NCI-H1417 treated with DMSO at 0.1 percent for 48 hours (cell line): ENCODE data around the gene SEMA3D.

Source experiments
- DNase-seq: peaks from one replicate; lab custom pipeline; 2025; lab: John Stamatoyannopoulos, UW

SEMA3D gene

DNA sequence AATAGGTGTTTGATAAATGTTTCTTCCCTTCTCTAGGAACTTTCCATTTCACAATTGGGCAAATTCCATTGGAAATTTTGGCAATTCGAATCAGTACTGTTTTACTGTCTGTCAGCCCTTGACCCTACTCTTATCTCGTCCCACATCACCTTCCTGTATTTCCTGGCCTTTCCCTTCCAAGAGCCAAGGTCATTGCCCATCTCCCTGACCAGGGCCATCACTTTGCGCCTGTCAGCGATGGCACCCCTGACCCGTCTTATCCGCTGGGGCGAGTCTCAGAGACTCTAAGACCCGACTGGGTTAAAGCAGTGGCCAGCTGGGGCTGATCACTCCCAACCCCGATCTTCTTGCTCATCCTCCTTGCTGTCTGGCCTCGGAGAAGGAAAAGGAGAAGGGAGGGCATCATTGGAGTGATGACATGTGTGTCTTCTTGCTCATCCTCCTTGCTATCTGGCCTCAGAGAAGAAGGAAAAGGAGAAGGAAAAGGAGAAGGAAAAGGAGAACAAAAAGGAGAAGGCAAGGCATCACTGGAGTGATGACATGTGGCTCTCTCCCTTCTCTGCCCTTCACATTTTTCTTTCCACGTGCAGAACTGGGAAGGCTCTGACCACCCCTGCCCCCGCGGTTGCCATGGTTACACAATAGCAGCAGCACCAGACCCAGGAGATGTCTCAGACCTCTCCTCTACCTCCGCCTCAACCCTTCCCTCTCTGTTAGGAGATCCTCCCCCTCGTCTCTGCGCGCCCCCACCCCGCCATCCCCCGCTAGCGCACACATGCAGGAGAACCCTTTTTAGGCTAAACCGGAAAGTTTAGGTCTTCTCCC, 2.0 kb downstream of the SEMA3D start:
- no peak for DNase-seq

DNA sequence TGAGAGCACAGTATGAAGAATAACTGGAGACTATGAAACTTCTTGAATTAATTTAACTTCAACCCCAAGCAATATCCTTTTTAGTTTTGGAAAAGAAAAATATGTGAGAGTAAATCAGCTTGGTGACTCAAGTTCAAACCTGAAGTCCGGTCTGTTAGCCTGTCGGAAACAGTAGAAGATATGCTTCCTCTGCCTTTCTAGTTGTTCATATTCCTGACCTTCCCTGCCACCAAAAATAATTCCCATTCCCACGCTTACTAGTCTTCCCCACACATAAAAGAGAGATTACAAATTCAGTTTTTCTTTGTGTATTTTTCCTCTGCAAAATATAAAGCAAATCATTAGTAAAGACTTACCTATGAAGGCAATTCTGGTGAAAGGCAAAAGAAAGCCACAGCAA, 3.6 kb downstream of the SEMA3D start:
- no peak for DNase-seq

DNA sequence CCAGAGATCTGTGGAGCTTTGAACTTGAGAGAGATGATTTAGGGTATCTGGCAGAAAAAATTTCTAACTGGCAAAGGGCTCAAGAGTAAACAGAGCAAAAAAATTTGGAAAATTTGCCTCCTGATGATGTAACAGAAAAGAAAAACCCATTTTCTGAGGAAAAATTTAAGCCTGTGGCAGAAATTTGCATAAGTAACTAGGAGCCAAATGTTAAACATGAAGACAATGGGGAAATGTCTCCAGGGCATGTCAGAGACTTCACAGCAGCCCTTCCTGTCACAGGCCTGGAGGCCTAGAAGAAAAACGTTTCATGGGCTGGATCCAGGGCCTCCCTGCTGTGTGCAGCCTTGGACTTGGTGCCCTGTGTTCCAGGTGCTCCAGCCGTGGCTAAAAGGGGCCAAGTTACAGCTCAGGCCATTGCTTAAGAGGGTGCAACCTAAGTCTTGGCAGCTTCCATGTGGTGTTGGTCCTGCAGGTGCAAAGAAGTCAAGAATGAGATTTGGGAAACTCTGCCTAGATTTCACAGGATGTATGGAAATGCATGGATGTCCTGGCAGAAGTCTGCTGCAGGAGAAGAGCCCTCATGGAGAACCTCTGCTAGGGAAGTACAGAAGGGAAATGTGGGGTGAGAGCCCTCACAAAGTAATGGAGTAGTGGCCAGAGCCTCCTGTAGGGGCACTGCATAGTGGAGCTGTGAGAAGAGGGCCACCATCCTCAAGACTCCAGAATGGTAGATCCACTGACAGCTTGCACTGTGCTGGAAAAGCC, 8.1 kb downstream of the SEMA3D start:
- no peak for DNase-seq

DNA sequence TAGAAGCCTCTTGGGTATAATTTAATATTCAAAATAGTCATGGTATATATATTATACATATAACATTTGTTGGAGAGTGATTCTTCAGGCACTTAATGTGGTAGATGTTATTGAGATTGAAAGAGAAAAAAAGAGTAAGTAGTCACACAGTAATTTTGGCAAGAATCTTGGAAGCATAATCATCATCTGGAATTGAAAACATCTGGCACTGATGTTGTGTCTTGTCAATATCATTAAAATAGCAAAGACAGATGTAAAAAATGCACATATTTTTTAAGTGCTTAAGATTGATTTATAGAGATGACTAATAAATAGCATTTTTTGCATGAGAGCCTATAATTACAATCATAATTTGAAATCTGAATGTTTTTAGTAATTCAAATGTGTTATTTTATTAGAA, 9.5 kb downstream of the SEMA3D start:
- DNase-seq = no peak

DNA sequence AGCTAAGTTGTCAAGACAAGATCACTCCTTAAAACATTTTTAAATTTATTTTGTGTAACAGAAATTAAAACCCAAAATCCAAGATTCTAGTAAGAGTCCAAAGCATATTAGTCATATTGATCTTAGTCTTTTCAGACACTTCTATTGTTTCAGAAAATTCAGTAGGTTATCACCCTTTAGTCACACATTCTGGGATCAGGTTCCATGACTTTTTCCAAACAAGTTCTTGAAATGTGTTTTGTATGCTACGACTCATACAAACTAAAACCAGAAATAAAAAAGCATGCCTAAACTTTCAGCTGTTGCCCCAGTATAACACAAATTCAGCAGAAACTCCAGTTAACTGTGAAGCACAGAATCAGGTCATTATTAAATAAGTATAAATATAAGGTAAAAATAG, 10.7 kb downstream of the SEMA3D start:
- no peak for DNase-seq

DNA sequence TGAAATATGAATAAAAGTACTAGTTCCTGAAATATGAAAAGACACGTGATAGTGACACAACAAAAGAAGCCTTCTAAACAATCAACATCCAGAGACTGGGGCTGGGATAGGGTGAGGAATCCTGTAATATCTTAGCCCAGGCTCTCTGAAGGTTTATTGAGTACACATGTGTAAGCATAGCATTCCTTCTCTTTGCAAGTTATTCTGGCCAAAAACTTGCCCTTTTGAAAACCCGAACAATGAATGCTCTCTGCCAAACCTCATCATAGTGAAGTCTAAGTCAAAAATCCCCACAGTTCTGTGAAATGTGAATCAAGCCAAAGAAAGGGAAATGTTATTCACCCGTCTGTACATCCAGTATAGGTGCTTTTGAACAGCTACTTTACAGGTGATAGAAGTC, 11.6 kb downstream of the SEMA3D start:
- DNase-seq = no peak

DNA sequence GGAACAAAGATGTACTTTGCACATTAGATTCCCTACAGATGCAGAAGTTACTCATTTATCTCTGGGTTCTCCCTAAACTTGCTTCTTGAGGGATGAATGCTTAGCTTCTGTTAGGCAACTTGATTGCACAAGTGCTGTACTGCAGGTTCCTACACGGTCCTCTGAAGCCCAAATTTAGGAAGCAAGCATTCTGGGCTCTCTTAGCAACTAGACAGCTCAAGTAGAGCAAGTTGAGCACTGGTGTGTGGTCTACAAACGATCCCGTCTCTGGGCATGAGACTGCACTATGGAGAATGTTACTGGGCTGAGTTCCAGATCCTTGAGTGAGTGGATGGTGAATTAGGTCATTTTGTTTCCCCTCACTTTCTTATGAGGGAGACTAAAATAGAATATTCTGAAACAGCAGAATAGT, 14.3 kb downstream of the SEMA3D start:
- DNase-seq = no peak

DNA sequence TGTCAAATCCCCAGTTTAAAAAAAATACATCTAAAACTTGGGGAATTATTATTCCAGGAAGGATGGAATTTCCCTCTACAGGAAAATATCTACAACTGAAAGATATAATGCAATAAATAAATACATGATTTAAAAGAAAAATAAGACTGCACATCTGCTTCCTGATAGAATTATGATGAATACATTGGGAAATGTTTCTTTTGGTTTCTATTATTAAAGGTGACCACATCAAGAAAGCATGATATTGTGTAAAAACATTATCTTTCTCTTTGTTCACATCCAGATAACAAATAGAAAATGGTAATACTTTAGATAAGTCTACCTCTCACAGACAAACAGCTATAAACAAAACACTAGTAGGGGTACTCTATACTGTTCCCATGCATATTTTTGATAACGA, 19.2 kb downstream of the SEMA3D start:
- no peak for DNase-seq

DNA sequence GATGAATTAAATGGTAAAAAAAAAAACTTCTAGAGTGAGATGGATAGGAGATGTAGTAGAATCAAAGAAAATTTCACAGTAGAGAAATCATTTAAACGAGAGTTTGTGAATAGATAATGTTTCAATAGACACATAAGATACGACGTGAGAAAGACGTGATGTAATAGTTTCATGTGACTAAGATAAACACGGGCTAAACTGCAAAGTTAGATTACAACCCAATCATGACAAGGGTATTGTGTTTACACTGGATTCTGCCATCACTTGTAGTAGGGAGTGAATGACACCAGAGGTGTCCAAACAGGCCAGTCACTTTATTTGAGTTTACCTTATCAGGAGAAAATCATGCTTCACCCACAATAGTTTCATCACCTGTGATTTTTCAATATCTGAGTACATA, 21.6 kb downstream of the SEMA3D start:
- DNase-seq = no peak

DNA sequence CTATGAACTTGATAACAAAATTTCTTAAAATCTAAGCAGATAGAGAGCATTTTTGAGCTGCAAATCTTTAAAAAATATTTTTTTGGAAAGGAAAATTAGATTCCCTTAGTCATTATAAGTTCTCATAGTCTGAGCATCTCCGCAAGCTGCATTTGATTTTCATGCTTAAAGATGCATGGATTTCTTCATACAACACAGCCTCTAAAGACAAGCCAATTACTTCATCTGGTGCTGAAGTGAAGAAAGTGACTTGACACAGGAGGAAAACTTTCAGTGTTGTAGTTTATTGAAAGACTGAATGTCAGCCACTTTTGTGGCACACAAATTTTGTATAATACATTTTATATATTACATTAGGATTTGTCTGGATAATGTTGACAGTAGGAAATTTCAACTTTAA, 22.5 kb downstream of the SEMA3D start:
- DNase-seq = no peak

DNA sequence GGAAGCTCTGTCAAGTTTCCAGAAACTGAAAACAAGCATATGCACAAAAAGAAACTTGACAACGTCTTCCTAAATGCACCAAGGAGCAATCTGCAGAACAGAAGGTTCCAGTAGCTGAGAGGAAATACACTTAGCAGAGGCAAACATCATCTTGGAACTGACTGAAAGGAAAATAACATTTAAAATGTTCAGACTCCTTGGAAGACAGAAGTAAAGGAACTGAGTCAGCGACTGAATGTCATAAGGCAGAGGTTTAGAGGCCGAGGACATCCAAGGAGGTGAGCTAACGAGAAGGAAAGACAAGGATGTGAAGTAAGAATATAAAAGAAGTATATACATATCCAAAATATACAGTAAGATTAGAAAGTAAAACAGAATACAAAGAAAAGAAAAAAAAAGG, 24.1 kb downstream of the SEMA3D start:
- DNase-seq = no peak

DNA sequence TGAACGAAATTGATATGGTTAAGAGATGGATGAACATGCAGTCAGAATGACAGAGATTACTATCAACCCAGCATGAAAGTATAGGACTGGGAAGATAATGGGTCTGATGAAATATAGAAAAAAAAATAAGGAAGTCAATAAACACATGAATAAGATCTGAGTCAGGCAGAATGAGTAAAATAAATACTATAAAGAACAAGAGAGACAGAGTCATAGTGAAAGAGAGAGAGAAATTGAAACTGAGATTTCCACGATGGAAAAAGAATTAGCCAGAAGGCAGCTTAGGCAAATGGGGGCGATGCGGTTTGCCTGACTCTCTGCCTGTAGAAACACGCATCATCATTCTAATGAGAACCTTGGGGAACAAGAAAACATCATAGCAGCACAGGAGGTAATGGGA, 26.6 kb downstream of the SEMA3D start:
- no peak for DNase-seq

DNA sequence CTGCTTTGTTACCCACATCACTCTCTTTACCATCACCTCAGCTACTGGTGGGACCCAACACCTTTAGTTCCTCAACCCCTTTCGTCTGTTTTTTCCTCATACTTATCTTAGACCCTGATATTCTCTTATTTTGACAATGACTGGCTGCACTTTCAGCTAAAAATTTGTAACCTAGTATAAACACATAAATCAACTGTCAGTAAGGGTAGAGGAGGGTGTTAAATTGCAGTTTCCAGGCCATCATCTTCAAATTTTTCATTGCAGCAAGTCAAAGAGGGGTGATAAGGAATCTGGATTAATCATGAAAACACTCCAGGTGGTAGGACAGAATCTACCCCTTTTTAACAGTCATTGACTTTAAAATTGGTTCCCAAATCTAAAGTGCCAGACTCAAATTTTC, 27.9 kb downstream of the SEMA3D start:
- DNase-seq = no peak

DNA sequence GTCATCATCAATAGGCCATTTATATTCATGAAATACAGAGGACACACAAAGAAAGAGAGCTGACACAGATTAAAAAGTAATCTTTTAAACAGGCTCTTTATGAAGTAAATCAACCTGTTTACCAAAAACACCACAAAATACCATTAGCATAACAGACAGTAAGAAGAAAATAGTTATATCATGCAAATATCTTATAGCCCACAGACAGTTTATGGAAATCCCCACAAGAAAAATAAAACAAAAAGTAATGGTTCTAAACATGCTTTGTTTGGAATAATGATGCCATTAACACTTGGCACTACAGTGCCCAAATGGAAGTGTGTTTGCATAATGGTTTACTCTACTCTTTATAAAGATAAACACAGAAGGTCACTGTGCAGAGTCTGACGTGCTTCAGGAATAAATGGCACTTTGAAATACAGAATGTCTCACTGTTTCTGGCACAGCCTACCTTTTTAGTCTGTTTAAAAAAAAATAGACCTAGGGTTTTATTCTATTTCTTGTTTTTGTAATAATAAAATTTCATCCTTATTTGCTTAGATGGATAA, 30.1 kb downstream of the SEMA3D start:
- DNase-seq = no peak

DNA sequence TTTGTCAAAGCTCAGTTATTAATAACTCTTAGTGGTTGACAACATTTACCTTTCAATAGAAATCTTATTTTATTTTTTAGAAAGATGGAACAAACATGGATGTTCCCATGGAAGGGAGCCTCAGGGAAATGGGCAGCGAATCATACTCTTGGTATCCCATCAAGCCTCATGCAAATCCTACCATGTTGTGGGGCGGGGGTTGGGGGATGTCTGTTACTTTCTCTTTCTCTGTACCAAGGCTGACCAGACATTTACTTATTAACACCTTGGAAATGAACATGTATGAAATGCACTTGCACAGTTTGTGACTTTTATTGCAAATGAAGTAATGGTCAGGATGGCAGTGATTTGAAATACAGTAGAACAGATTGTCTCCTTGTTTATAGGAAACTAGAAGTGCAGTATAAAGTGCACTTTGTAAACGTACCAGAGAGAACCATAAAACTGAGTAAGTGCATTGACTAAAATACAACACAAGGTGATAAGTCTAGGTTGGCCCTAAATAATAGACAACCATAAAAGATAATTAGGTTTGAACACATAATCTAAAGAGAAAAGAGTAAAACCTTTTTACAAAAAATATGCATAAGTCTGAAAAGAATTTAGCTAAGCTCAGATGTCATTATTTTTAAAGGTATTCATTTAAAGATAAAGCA, 32.4 kb downstream of the SEMA3D start:
- DNase-seq = no peak

DNA sequence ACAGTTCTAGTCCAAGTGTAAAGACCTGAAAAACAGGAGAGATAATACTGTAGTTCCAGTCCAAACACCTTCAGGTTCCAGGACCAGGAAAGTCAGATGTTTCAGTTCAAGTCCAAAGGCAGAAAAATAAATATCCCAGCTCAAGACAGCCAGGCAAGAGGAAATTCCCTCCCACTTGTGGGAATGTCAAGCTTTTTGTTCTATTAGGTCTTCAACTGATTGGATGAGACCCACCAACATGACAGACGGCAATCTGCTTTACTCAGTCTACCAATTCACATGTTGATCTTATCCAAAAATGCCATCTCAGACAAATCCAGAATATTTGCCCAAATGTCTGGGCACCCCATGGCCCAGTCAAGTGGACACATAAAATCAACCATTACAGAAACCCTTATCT, 33.1 kb downstream of the SEMA3D start:
- DNase-seq = no peak

DNA sequence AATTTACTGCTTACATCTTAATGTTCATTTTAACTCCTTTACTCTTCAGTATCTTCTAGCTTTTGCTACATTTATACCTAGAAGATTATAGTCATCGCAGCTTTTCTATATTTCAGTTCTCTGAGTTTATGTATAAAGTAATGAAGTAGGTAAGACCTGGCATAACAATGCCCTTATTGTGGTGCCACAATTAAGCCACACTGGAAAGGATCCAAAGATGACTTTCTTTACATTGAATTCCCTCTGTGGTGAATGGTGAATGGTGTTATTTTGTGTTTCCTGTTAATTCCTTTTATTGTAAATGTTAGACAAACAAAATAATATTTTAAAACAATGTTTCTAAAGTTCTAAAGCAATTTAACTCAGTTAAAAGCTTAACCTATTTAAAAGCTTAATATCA, 36.2 kb downstream of the SEMA3D start:
- no peak for DNase-seq

DNA sequence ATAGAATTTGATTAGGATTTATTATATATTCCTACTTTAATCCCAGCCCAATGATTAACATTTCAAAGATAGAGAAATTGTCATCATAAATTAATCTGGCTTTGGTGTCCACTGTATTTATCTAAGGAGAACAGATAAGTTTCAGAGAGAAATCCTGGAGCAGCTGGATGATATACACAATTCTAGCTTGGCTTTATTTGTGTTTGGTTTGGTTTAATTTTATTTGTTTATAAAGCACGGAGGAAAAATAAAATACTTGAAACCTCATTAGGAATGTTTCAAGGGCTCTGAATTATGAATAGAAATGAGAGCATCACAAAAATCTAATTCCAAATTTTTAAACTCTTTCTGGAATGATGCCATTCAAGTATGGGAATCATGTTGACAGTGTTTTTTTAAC, 42.1 kb downstream of the SEMA3D start:
- no peak for DNase-seq

DNA sequence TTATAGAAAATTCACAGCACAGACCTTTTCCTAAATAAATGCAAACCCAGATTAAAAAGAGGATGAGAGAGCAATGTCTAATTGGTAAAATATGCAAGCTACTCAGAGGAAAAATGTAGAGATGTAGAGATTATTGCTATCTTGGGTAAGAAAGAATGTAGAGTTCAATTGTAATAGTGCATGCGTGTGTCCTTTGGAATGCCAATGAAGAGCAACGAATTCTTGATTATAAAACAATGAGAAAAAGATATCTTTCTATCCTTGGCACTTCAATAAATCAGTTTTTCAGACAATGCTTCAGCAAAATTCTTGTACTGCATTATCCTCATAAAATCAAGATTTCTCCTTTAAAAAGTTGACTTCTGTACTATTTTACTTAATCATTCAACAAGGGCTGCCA, 50.9 kb downstream of the SEMA3D start:
- DNase-seq = no peak

DNA sequence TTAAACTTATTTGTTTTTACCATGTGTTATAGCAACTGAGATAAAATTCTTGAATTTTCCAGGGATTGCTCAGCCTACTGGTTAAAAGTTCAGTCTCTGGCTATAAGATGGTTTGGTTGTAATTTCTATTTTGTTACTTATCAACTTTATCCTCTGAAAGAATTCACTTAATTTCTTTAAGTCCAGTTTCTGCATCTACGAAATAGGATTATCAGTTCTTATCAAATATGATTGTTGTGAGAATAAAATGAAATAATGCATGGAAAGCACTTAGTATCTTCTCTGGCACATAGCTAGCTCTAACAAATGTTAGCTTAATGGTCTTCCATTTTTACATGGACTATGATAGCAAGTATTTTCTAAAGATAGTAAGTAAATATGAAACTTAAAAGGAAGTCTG, 53.3 kb downstream of the SEMA3D start:
- DNase-seq = no peak

DNA sequence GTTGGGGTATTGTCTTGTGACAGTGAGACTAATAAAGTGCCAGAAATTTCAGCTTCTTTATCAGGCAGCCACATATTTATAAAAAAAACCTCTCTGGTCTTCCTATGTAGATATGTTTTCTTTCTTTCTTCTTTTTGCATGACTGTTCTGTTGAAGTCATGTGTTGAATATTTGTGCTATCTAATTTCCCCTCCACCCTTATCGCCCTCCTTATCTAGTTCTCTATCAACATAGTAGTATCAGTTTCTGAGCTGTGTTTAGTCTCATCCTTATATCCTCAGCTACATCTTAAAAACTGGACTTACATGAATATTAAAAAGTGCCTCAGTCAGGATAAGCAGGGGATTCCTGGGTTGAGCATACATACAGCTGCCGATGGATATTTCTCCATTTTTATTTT, 53.9 kb downstream of the SEMA3D start:
- DNase-seq = no peak

DNA sequence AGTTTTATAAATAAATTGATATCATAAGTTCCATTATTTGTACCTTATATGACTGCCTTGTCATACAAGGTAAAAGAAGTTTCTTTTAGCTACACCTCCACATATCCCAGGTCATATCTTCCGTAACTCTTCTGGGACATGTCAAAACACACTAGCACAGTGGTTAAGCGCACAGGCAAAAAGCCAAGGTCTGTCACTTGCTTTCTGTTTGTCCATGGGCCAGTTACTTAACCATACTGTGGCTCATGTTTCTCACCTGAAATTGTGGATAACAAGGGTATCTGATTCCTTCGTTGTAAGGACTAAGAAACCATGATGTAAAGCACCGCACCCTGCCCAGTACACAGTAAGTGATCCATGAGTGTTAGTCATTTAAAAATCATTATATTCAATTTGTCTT, 56.2 kb downstream of the SEMA3D start:
- DNase-seq = no peak

DNA sequence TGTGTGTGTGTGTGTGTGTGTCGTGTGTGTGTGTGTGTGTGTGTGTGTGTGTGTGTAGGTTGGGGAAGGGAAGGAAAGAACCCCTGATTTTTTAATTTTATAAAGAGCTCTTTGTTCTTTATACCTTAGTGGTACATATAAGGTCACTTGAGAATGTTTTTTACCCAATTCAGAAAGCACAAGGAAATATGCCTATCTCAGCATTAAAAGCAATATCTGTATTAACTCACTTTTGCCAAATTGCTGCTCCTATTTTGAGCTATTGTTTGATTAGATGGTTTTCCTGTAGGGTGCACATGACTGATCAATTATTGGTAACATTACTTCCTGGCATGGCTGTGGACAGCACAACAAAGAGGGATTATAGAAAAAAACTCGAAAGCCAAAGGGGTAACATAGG, 60.5 kb downstream of the SEMA3D start:
- DNase-seq = no peak
